Liver (tissue), 9 donors: Measurements from ENCODE around the gene TMCC2. TPM values are rescaled to one million over a fixed set of nuclear protein-coding genes. Genes with fewer than 3 reads are reported as not detected.
A peak's percentile ranks its signal among the peaks of the same experiment; 100 is the strongest.

Experiments used
- DNase-seq: peaks from one replicate; pipeline ENCODE4 v3.0.0-alpha.2; 2017; ENCODE audit warnings: low spot score
- H3K27ac ChIP-seq, 2 donors: one replicate each; pipeline ENCODE4 v1.7.0; 2013; ENCODE audit warnings: inconsistent platforms in 2 of 2, low read length in 2 of 2, control low read depth in 1 of 2, low read depth in 1 of 2, mild to moderate bottlenecking in 1 of 2
- H3K27me3 ChIP-seq, 4 donors: one replicate each; pipeline versions ENCODE4 v1.6.1 to v1.7.0; 2013; ENCODE audit warnings: low read length in 3 of 4, inconsistent platforms in 1 of 4, mild to moderate bottlenecking in 1 of 4, moderate library complexity in 1 of 4; ENCODE audit not compliant: control insufficient read depth in 4 of 4, insufficient read depth in 4 of 4
- H3K36me3 ChIP-seq, 4 donors: one replicate each; pipeline versions ENCODE4 v1.6.1 to v1.7.0; 2013; ENCODE audit warnings: low read length in 3 of 4, mild to moderate bottlenecking in 3 of 4, low read depth in 1 of 4, moderate library complexity in 1 of 4; ENCODE audit not compliant: control insufficient read depth in 4 of 4, insufficient read depth in 3 of 4
- H3K4me1 ChIP-seq, 4 donors: one replicate each; pipeline versions ENCODE4 v1.6.1 to v1.7.0; 2013; ENCODE audit warnings: low read length in 3 of 4, mild to moderate bottlenecking in 3 of 4, moderate library complexity in 1 of 4; ENCODE audit not compliant: control insufficient read depth in 4 of 4, insufficient read depth in 4 of 4
- H3K4me3 ChIP-seq, 3 donors: one replicate each; pipeline versions ENCODE4 v1.6.1 to v1.7.0; 2013; ENCODE audit warnings: low read length in 3 of 3, control low read depth in 1 of 3, low read depth in 1 of 3, mild to moderate bottlenecking in 1 of 3
- H3K9ac ChIP-seq, 2 donors: one replicate each; pipeline ENCODE4 v1.7.0; 2013; ENCODE audit warnings: low read length in 2 of 2, mild to moderate bottlenecking in 2 of 2, moderate library complexity in 2 of 2, control low read depth in 1 of 2, low read depth in 1 of 2
- H3K9me3 ChIP-seq, 4 donors: one replicate each; pipeline versions ENCODE4 v1.6.1 to v1.7.0; 2013; ENCODE audit warnings: low read length in 3 of 4; ENCODE audit not compliant: control insufficient read depth in 4 of 4
- ATF3 ChIP-seq: IDR thresholded peaks from 2 replicates; pipeline ENCODE4 v1.6.1; 2016; ENCODE audit warnings: antibody characterized with exemption
- CTCF ChIP-seq: fragments of 150-350 bp; IDR thresholded peaks from 2 replicates; pipeline ENCODE4 v1.5.1; 2017; ENCODE audit warnings: improper control_type of control experiment, low read depth, low read length; ENCODE audit not compliant: missing input control
- EGR1 ChIP-seq, 2 donors: IDR thresholded peaks; 2 replicates each; pipeline ENCODE4 v1.6.1; 2016 to 2018; ENCODE audit warnings: antibody characterized with exemption in 2 of 2, low read depth in 2 of 2
- FOXA1 ChIP-seq: IDR thresholded peaks from 2 replicates; pipeline ENCODE4 v1.6.1; 2016; ENCODE audit warnings: antibody characterized with exemption
- FOXA2 ChIP-seq: IDR thresholded peaks from 2 replicates; pipeline ENCODE4 v1.6.1; 2016; ENCODE audit warnings: antibody characterized with exemption
- GABPA ChIP-seq, 2 donors: IDR thresholded peaks in 1 of 2; conservative IDR thresholded peaks in 1 of 2; 2 replicates each; pipeline ENCODE4 v1.6.1; 2016; ENCODE audit warnings: antibody characterized with exemption in 2 of 2, mild to moderate bottlenecking in 1 of 2, moderate library complexity in 1 of 2
- HNF4A ChIP-seq, 2 donors: conservative IDR thresholded peaks; 2 replicates each; pipeline ENCODE4 v1.6.1; 2016; ENCODE audit warnings: antibody characterized with exemption in 2 of 2, mild to moderate bottlenecking in 2 of 2
- HNF4G ChIP-seq: IDR thresholded peaks from 2 replicates; pipeline ENCODE4 v1.6.1; 2016; ENCODE audit warnings: antibody characterized with exemption
- JUND ChIP-seq, 2 donors: IDR thresholded peaks; 2 replicates each; pipeline ENCODE4 v1.6.1; 2016; ENCODE audit warnings: antibody characterized with exemption in 2 of 2
- MAX ChIP-seq: IDR thresholded peaks from 2 replicates; pipeline ENCODE4 v1.6.1; 2016; ENCODE audit warnings: antibody characterized with exemption
- NR2F2 ChIP-seq: IDR thresholded peaks from 2 replicates; pipeline ENCODE4 v1.6.1; 2016; ENCODE audit warnings: antibody characterized with exemption
- RAD21 ChIP-seq, 2 donors: IDR thresholded peaks; 2 replicates each; pipeline ENCODE4 v1.6.1; 2016; ENCODE audit warnings: antibody characterized with exemption in 2 of 2, mild to moderate bottlenecking in 2 of 2
- REST ChIP-seq: IDR thresholded peaks from 2 replicates; pipeline ENCODE4 v1.6.1; 2016; ENCODE audit warnings: antibody characterized with exemption, mild to moderate bottlenecking
- SP1 ChIP-seq: IDR thresholded peaks from 2 replicates; pipeline ENCODE4 v1.6.1; 2018; ENCODE audit warnings: antibody characterized with exemption, mild to moderate bottlenecking
- TAF1 ChIP-seq: conservative IDR thresholded peaks from 2 replicates; pipeline ENCODE4 v1.6.1; 2016; ENCODE audit warnings: antibody characterized with exemption, mild to moderate bottlenecking
- YY1 ChIP-seq: IDR thresholded peaks from 2 replicates; pipeline ENCODE4 v1.6.1; 2016; ENCODE audit warnings: antibody characterized with exemption, mild to moderate bottlenecking
- ZBTB33 ChIP-seq: IDR thresholded peaks from 2 replicates; pipeline ENCODE4 v1.6.1; 2016; ENCODE audit warnings: antibody characterized with exemption
- WGBS: extraction: QIAGEN DNeasy Blood & Tissue Kit; methylation state at CpG from one replicate; pipeline ENCODE4 v1.1.7; 2013; 5-methylcytosine and 5-hydroxymethylcytosine counted together
- polyA plus RNA-seq, 2 donors: library from polyadenylated mRNA; stranded (reverse) in 1 of 2; unstranded in 1 of 2; fragments of 200-250 nt in 1 of 2; fragments of >200 nt in 1 of 2; fragmentation: Nextera tagmentation in 1 of 2; extraction: Ambion mirVana in 1 of 2; gene quantifications; one replicate each; pipeline versions ENCODE4 v1.2.1 to v1.2.3, GENCODE V29; 2013 to 2015
- total RNA-seq, 2 donors: library from RNA; depleted of rRNA; stranded (reverse); fragments of >200 nt; gene quantifications; one replicate each; pipeline ENCODE4 v1.2.3, GENCODE V29; 2014
- donor health status: healthy.
- donor health status: healthy.
- donor health status: healthy.
- donor health status: healthy.
- donor health status: healthy.

Gene TMCC2
- total and polyA plus RNA-seq, 4 donors = 0.06 to 452 (median 0.21) TPM

- 73% methylated on average over 12 of the region's 12 CpGs for WGBS
- no peak overlapping the region for H3K9ac ChIP-seq
Measured at GRCh38 chr1:205285381-205286101, 57.8 kb downstream of the TMCC2 start.

More at GRCh38 chr1:205285381-205286101, 57.8 kb downstream of the TMCC2 start:
- Histone ChIP-seq H3K4me1 (peaks cover 0 to 9% (median 2%) of the 10 kb centered on the region in 4 donors), H3K4me3 (no peak overlapping the region), H3K27ac (peak overlapping the region; percentile 29 to 51), H3K27me3 (no peaks in the 10 kb centered on the region), H3K36me3 (no peaks in the 10 kb centered on the region), H3K9me3 (no peaks in the 10 kb centered on the region)
- no peak for DNase-seq
- TF ChIP-seq ZBTB33 = no peak
- no peak for TF ChIP-seq FOXA1
- no peak for TF ChIP-seq JUND (IDR thresholded peaks at IDR 0.05)
- TF ChIP-seq GABPA (IDR thresholded peaks at IDR 0.05 in 1 of 2, conservative IDR thresholded peaks at IDR 0.05 in 1 of 2) = no peak
- no peak for TF ChIP-seq FOXA2
- no peak for TF ChIP-seq HNF4A (conservative IDR thresholded peaks at IDR 0.05)
- no peak for TF ChIP-seq NR2F2
- no peak for TF ChIP-seq YY1
- TF ChIP-seq EGR1 (IDR thresholded peaks at IDR 0.05; ENCODE audit: low read depth in 2 of 2) = no peak
- no peak for TF ChIP-seq SP1
- TF ChIP-seq RAD21 (IDR thresholded peaks at IDR 0.05) = no peak
- no peak for TF ChIP-seq CTCF
- no peak for TF ChIP-seq REST
- TF ChIP-seq MAX = no peak
- TF ChIP-seq HNF4G = no peak
- TF ChIP-seq ATF3 = no peak
- no peak for TF ChIP-seq TAF1
